ENCODE measurements around the gene PPP2R1B. TPM values are rescaled to one million over a fixed set of nuclear protein-coding genes. Genes with fewer than 3 reads are reported as not detected.

PPP2R1B gene
- total and polyA plus RNA-seq, 7 donors = 9.0 to 17.8 (median 14.9) TPM

- intact Hi-C loops (cut with DNase I) = no loop called here
- no peak for TF ChIP-seq CTCF (IDR thresholded peaks at IDR 0.05)
- no peak for TF ChIP-seq POLR2A (IDR thresholded peaks at IDR 0.05)
- TF ChIP-seq EP300 (IDR thresholded peaks at IDR 0.05) = no peak
- WGBS, 2 donors = 87 to 93% methylated on average over 2 of the region's 2 CpGs
- peaks cover 0 to 4% (median 0%) of the 10 kb centered on the region in 4 donors for H3K4me1 ChIP-seq
- H3K36me3 ChIP-seq = peaks cover 0 to 52% (median 4%) of the 10 kb centered on the region in 4 donors
- no peak overlapping the region for H3K27ac ChIP-seq
- H3K9me3 ChIP-seq = no peaks in the 10 kb centered on the region
- DNase-seq = no peak
- no peaks in the 10 kb centered on the region for H3K27me3 ChIP-seq
- no peak overlapping the region for H3K4me3 ChIP-seq
These were observed 34.9 kb upstream of the PPP2R1B start for GRCh38 chr11:111801135-111801534.

GRCh38 chr11:111798279-111798678 is 32.1 kb upstream of the PPP2R1B start:
- H3K36me3 ChIP-seq = peaks cover 0 to 33% (median 0%) of the 10 kb centered on the region in 4 donors

GRCh38 chr11:111797145-111797581 is 31.0 kb upstream of the PPP2R1B start:
- no peak for DNase-seq
- 96 to 98% methylated on average over 2 of the region's 2 CpGs for WGBS, 2 donors
- TF ChIP-seq EP300 (IDR thresholded peaks at IDR 0.05) (no peak), POLR2A (IDR thresholded peaks at IDR 0.05) (no peak), POLR2AphosphoS5 (IDR thresholded peaks at IDR 0.05) (no peak), CTCF (IDR thresholded peaks at IDR 0.05) (no peak)

More at GRCh38 chr11:111798279-111798678, 32.1 kb upstream of the PPP2R1B start:
- intact Hi-C loops (cut with DNase I) = no loop called here
- Histone ChIP-seq H3K9me3 (no peaks in the 10 kb centered on the region), H3K27me3 (no peaks in the 10 kb centered on the region), H3K4me1 (no peaks in the 10 kb centered on the region), H3K27ac (no peak overlapping the region), H3K4me3 (no peak overlapping the region)
- WGBS, 2 donors = 95 to 100% methylated on average over 1 of the region's 1 CpG
- DNase-seq = no peak
- TF ChIP-seq POLR2A (IDR thresholded peaks at IDR 0.05) = no peak

GRCh38 chr11:111796696-111797095 is 30.5 kb upstream of the PPP2R1B start:
- intact Hi-C loops (cut with DNase I) = no loop called here
- no peak for TF ChIP-seq CTCF (IDR thresholded peaks at IDR 0.05)
- no peak for TF ChIP-seq POLR2AphosphoS5 (IDR thresholded peaks at IDR 0.05)
- no peak for TF ChIP-seq POLR2A (IDR thresholded peaks at IDR 0.05)
- no peak for TF ChIP-seq EP300 (IDR thresholded peaks at IDR 0.05)
- Histone ChIP-seq H3K4me3 (no peak overlapping the region), H3K4me1 (no peaks in the 10 kb centered on the region), H3K9me3 (no peaks in the 10 kb centered on the region), H3K27ac (no peak overlapping the region), H3K36me3 (peaks cover 0 to 20% (median 0%) of the 10 kb centered on the region in 4 donors), H3K27me3 (no peaks in the 10 kb centered on the region)
- no peak for DNase-seq
- WGBS, 2 donors = 66 to 71% methylated on average over 3 of the region's 3 CpGs

More at GRCh38 chr11:111797145-111797581, 31.0 kb upstream of the PPP2R1B start:
- Histone ChIP-seq H3K36me3 (peaks cover 0 to 24% (median 0%) of the 10 kb centered on the region in 4 donors), H3K9me3 (no peaks in the 10 kb centered on the region), H3K27ac (no peak overlapping the region), H3K4me3 (no peak overlapping the region), H3K27me3 (no peaks in the 10 kb centered on the region), H3K4me1 (no peaks in the 10 kb centered on the region)
- intact Hi-C loops (cut with DNase I) = no loop called here

GRCh38 chr11:111795334-111795985 is 29.3 kb upstream of the PPP2R1B start:
- intact Hi-C loops (cut with DNase I) = no loop called here
- H3K4me3 ChIP-seq = no peak overlapping the region
- no peaks in the 10 kb centered on the region for H3K9me3 ChIP-seq
- no peak for TF ChIP-seq POLR2A (IDR thresholded peaks at IDR 0.05)
- no peak for TF ChIP-seq POLR2AphosphoS5 (IDR thresholded peaks at IDR 0.05)
- TF ChIP-seq EP300 (IDR thresholded peaks at IDR 0.05) = no peak
- TF ChIP-seq CTCF (IDR thresholded peaks at IDR 0.05) = no peak
- DNase-seq = no peak
- H3K27me3 ChIP-seq = no peaks in the 10 kb centered on the region
- H3K4me1 ChIP-seq = no peaks in the 10 kb centered on the region
- WGBS, 2 donors = 97 to 99% methylated on average over 7 of the region's 7 CpGs
- H3K36me3 ChIP-seq = peaks cover 0 to 10% (median 0%) of the 10 kb centered on the region in 4 donors
- no peak overlapping the region for H3K27ac ChIP-seq
